ENCODE results near the gene SCFD1. TPM values are rescaled to one million over a fixed set of nuclear protein-coding genes. Genes with fewer than 3 reads are reported as not detected.
"Not testable (repeated sequence)": the region's sequence is repeated elsewhere in the genome, so short reads cannot be mapped to it uniquely, and the experiment has no call there.

SCFD1 gene
- total RNA-seq, 2 donors from 2014 or later, result 73.8 to 82.9 TPM

DNA sequence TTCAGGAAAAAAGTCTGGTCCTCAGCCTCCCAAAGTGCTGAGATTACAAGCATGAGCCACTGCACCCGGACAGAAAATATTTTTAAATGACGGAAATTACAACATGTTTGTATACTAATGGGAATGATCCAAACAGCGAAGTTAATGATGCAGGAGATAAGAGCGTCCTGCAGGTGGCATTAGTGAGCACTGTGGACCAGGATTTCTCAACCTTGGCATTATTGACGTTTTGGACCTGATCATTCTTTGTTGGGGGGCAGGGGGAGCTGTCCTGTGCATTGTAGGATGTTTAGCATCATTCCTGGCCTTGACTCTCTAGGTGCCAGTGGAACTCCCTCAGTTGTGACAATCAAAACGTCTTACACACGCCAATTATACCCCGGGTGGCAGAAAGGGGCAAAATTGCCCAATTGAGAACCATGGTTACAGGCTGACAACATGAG is 34.1 kb downstream of the SCFD1 start:
- DNase-seq (ENCODE audit: low spot score), result no peak
- intact Hi-C loops (cut with DNase I), result no loop called here

DNA sequence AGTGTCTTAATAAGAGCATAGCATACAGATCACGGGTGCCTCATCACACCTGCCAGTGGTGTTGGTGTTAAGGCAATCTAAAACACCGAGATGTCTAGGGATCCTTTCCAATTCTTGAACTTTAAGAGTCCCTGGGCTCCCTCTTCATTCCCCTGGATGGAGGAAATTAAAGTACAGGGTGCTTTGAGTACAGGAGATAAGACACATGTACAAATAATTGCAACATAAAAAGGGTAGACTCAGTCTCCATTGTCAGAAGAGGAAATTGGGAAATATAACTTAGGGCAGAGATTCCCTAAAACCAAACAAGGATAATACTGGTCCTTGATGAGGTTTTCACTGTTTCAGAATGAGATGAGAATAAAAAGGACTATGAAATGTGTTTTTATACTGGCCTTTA is 34.9 kb downstream of the SCFD1 start:
- no peak for DNase-seq (ENCODE audit: low spot score)
- intact Hi-C loops (cut with DNase I), result no loop called here

DNA sequence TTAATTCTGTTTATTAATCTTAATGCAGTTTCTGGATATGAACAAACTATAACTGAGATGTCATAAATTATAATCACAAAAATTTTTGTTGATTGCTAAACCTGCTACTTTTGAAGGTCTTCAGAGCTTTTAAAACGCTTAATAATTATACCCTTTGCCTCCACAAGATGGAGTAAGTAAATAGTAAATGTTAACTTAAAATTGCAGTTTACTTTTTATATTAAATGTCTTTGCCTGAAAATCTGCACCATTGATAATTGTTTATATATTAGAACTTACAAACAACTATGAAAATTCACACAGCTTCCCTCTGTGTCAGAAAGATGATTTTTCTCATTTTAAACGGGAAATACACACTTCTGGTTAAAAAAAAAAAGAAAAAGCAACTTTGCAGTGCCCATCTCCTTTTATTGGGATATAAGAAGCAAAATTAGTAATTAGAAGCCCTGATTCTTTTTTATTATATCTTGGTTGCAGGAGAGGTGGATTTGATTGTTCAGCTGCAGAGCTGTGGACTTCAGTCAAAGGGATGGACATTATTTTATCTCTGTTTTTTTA is 35.6 kb downstream of the SCFD1 start:
- intact Hi-C loops (cut with DNase I), result no loop called here

DNA sequence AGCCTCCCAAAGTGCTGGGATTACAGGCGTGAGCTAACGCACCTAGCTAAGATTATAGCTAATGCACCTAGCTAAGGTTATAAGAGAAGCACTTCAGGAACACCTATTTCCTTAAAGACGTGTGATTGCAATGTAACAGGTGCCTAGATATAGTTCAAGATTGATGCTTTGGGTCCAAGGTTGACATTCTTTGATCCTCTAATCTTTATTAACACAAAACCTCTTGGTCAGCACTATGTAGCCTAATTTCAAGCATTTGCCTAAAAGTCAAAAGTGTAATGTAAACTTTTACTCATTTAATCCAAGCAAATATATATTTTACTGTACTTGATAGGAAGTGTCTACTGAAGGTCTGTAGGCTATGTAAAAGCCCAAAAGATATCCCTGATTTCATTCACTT is 36.5 kb downstream of the SCFD1 start:
- intact Hi-C loops (cut with DNase I), result no loop called here
- DNase-seq (ENCODE audit: low spot score), result no peak

More for the DNA sequence above, 35.6 kb downstream of the SCFD1 start:
- no peak for DNase-seq (ENCODE audit: low spot score)

DNA sequence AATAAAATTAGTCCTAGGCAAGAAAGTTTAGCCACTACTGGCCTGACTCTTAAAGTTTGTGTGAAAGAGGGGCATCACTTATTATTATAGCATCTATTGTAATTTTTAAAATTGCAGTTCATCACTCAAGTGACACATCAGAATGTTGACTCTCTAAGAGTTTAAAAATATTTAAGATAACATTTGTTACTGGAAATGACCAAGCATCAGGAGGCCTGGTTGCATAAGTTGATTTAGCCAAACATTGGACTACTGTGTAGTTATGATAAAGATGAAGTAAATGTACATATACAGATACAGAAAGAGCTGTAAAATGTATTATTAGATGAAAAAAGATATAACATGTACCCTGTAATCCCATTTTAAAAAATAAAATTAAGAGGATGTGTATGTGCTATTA is 47.5 kb downstream of the SCFD1 start:
- DNase-seq (ENCODE audit: low spot score), result no peak
- intact Hi-C loops (cut with DNase I), result no loop called here

DNA sequence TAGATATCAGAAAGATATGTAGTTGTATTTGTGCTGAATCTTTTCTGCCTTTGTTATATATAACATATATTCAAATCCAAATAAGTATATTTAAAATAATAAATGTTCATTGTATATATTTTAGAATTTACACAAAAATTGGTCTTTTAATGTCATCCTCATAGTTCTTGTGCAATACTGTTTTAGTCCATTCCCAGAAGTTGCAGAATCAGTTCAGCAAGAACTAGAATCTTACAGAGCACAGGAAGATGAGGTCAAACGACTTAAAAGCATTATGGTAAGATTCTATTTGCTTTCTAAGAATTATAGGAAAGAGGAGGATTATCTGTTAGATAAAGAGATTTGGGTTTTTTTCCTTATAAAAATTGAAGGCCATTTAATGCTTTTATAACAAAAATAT is 51.0 kb downstream of the SCFD1 start:
- intact Hi-C loops (cut with DNase I), result no loop called here
- DNase-seq (ENCODE audit: low spot score), result no peak

DNA sequence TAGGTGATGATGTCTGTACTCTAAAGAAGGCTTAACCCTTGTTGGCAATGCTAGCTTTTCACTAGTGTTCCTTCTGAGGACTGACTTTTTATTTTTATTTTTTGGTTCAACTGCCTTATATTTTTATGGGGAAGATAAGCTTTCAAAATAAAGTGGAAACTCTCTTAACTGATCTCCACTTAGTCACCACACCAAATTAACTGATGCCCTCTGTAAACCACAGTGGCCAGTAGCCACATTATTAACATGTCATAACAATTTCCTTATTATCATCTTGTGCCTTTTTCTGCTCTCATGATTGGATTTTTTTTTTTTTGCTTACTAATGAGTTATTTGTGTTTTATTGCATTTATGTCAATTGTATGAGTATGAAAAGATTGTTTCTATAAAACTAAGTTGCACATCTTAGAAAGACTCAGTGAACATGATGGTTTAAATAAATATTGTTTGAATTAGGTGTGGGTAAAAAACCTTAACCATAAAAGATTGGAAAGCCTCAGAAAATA is 56.9 kb downstream of the SCFD1 start:
- intact Hi-C loops (cut with DNase I), result no loop called here

DNA sequence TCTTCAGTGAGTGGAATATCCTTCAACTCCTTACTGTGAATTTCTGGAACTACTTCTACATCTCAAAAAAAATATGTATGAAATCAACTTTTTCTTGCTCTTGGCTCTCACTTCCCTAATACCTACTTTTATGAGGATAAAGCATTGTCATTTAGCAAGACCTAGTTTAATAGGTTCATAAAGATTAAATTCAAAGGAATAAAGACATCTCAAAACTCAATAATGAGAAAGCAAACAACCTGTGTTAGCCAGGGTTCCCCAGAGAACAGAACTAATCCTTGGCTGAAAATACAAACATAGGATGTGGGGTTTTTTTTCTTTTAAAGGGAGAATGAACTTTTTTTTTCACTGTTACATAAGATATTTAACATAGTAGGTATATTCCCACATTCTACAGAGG is 57.9 kb downstream of the SCFD1 start:
- no peak for DNase-seq (ENCODE audit: low spot score)
- intact Hi-C loops (cut with DNase I), result no loop called here

More for the DNA sequence above, 56.9 kb downstream of the SCFD1 start:
- DNase-seq (ENCODE audit: low spot score), result no peak

DNA sequence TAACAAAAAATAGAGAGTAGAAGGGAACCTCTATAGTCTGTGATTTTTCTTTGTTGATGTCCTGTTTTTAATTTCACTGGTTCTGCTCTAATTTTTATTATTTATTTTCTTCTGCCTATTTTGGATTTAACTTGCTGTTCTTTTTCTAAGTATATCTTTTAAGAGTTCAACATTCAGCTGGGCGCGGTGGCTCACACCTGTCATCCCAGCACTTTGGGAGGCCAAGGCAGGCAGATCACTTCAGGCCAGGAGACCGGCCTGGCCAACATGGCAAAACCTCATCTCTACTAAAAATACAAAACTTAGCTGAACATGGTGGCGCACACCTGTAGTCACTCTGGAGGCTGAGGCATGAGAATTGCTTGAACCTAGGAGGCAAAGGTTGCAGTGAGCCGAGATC is 58.7 kb downstream of the SCFD1 start:
- DNase-seq (ENCODE audit: low spot score); intact Hi-C loops (cut with DNase I): not testable (repeated sequence)

DNA sequence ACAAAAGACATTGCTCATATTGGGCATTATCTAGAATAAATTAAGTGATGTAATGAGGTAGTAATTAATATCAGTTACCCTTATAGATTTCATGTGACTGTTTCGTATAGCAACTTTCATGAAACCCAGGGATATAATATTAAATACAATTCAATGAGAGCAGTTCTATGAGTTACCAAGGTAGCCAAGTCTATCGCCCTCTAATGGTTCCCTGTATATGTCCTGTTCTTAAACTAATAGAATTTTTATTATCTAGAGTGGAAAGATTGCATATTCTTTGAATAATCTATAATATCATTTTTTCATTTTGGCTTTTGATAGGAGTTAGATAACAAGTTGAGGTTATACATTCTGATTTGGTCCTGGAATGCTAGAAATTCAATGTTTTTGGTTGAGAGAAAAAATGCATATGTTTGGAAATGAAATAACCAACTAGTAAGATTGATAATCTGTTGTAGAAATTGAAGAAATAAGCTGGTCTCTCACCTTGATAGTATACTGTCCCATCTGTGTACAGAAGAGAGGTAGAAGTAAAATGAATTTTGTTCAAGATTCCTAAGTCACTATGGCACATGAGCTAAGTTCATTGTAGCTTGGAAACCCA is 59.7 kb downstream of the SCFD1 start:
- intact Hi-C loops (cut with DNase I), result no loop called here

DNA sequence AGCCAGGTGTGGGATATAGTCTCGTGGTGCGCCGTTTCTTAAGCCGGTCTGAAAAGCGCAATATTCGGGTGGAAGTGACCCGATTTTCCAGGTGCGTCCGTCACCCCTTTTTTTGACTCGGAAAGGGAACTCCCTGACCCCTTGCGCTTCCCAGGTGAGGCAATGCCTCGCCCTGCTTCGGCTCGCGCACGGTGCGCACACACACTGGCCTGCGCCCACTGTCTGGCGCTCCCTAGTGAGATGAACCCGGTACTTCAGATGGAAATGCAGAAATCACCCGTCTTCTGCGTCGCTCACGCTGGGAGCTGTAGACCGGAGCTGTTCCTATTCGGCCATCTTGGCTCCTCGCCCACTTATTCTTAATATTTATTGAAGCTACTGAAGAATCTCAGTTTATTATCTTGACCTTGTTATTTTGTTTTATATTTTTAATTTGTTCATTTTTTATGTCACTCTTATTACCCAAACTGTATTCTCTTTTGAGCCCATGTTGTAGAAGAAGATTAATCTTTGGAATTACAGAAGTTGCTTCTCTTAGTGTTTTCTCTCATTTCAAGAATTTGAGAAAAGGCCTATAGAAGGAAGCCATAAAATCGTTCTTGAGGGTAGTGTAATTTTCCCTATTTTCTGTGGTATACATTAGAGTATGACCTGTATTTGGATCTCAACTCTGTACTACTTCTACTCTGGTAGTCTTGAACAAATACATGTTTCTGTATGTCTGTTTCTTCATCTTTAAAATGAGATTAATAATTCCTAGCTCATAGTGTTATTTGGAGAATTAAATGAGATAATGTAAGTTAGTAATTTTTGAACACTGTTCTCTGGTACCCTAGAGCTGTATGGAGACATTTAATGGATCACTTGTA is 68.6 kb downstream of the SCFD1 start:
- DNase-seq (ENCODE audit: low spot score); intact Hi-C loops (cut with DNase I): not testable (repeated sequence)

More for the DNA sequence above, 59.7 kb downstream of the SCFD1 start:
- DNase-seq (ENCODE audit: low spot score), result no peak

DNA sequence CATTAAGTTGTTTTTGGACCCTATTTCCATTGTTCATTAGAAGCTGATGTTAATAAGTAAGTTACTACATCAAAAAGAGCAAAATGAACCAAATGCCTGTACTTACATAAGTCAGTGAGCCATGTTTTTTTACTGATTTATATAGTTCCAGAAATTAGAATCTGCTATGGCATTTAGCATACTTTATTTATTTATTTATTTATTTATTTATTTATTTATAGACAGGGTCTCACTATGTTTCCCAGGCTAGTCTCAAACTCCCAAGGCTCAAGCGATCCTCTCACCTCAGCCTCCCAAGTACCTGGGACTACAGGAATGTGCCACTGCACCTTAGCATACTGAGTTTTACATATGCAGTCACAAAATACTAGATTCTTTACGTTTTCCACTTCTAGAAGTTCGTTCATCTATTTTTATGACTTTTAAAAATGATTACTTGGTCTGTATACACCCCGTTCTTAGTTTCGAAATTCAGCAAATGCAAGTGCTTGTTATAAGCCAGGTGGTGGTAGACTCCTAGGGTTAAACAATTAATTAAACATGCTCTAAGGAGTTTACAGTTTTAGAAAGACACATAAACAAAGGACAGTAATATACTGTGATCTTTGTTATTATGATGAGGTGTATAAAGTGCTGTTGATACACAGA is 69.8 kb downstream of the SCFD1 start:
- DNase-seq (ENCODE audit: low spot score), result no peak
- intact Hi-C loops (cut with DNase I), result no loop called here

DNA sequence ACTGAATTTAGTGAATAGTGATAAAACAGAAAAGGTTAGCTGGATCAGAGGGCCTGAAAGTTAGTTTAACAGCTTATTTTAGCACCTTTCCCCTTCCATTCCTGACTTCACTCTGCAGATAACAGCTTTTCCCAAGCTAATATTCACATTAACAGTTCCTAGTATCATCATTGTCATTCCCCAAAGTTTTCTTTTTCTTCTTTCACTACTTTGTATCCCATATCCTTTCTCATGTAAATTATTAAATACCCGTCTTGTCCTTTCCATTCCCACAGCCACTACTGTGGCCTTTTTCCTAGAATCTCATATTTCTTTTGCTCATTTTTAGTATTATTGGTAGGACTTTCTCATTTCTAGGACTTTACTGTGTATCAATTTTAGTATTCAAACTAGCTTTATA is 70.5 kb downstream of the SCFD1 start:
- intact Hi-C loops (cut with DNase I), result no loop called here
- no peak for DNase-seq (ENCODE audit: low spot score)

DNA sequence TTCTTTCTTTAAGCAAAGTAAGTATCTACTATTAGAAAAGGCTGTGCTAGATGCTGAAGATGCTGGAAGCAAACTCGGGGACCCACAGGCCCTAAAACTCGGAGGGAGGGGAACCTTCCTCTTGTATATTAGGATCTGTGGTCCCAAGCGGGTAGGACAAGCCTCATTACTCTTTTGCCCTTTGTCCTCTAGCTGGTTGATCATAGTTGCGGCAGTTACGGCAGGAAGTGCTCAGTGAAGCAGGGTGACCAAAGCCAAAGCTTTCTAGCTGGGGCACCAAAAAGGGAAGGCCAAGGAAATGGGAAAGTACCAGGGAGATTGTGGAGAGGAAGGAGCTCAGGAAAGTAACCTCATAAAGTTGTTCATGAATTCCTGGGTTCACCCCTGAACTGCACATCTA is 76.3 kb downstream of the SCFD1 start:
- DNase-seq (ENCODE audit: low spot score), result peak; percentile 26

DNA sequence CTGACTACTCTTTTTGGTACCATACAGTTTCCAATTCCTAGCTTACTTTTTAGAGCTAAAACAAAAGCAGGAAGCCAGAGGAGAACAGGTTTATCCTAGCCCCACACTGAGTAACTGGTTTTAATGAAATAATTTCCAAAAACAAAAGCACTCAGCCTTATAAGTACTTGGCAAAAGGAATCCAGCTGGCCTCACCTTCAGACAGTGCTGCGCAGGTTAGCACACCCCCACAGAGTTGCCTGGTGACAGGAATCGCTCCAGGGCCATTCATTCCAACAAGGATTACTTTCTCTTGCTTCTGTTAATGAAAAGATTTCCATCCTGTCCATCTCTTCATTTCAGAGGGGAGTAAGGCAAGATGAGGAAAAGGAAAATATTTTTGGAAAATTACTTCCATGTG is 84.6 kb downstream of the SCFD1 start:
- intact Hi-C loops (cut with DNase I), result no loop called here
- no peak for DNase-seq (ENCODE audit: low spot score)

More for the DNA sequence above, 76.3 kb downstream of the SCFD1 start:
- intact Hi-C loops (cut with DNase I), result no loop called here

DNA sequence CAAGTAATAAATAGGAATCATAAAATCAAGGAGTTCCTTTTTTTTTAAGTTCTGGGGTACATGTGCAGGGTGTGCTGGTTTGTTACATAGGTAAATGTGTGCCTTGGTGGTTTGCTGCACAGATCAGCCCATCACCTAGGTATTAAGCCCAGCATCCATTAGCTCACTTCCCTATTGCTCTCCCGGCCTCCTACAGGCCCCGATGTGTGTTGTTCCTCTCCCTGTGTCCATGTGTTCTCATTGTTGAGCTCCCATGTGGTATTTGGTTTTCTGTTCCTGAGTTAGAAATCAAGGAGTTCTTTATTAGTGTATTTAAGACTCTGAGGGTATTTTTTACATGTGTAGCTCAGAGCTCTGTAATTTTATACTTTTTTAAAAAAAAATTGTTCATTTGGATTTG is 86.0 kb downstream of the SCFD1 start:
- no peak for DNase-seq (ENCODE audit: low spot score)
- intact Hi-C loops (cut with DNase I), result no loop called here

DNA sequence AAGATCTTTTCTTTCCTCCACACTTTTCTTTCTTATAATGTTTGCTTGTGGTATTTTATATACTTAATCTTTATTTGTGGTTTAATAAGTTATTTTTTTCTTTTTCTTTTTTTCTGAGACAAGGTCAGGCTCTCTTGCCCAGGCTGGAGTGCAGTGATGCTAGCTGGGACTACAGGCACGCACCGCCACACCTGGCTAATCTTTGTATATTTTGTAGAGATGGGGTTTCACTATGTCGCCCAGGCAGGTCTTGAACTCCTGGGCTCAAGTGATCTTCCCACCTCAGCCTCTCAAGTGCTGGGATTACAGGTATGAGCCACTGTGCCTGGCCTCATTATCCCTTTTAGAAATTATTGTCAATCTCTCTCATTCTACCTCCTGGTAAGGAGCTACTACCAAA is 87.1 kb downstream of the SCFD1 start:
- intact Hi-C loops (cut with DNase I), result no loop called here
- DNase-seq (ENCODE audit: low spot score), result no peak

DNA sequence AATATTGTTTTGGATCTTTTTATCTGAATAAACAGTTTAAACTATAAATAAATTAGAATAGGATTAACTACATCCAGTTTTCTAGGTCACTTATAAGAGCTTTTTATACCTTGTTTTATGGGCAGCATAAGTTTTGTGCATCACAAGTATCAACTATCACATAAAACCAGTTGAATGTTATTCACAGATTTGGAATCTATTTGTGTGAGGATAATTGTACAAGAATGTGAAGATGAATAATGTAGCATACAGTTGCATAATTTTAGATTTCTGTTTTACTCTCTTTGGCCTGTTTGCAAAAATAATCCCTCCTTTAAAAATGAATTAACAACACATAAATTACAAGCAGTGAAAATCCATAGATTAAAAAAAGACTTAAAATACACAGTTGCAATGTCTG is 88.8 kb downstream of the SCFD1 start:
- intact Hi-C loops (cut with DNase I), result no loop called here
- DNase-seq (ENCODE audit: low spot score), result no peak

DNA sequence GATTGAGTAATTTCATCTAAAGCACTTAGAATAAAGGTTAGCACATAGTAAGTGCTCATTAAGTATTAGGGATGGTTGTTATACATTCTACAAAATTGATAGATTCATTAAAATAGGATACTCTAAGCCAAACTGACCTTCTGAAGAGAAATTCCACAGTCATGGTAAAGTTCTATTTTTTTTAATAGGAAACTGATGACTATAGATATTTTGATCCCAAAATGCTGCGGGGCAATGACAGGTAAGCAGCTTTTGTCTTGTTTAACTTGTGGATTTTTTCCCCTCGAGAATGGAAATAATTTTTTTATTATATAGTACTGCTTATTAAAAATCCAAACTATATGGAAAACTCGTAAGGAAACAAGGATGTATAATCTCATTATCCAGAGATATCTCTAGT is 97.0 kb downstream of the SCFD1 start:
- no peak for DNase-seq (ENCODE audit: low spot score)
- intact Hi-C loops (cut with DNase I), result no loop called here

DNA sequence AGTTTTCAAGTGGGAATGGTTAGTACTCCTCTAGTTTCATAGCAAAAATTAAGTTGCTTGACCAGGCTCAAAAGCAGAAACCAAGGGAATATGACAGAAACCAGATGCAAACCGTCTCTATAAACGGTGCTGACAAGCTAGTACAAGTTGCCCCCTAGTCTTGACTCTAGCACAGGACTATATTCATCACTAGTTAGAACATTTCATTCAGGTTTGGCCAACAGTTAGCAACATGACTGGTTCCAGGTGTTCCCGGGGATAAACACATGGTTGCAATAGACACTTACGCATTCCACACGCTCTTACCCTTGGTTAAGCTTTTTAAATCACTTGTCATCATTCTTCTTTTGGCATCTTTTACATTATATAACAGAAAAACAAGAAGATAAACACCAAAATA is 103.6 kb downstream of the SCFD1 start:
- intact Hi-C loops (cut with DNase I), result no loop called here
- no peak for DNase-seq (ENCODE audit: low spot score)
